GM21367 (cell line): ENCODE data around the gene THPO.

ENCODE experiments used
- ATAC-seq: cut with Tn5 transposase; IDR thresholded peaks from one replicate; pipeline ENCODE4 v1.9.1; 2021; ENCODE audit not compliant: unreplicated experiment

THPO gene

DNA sequence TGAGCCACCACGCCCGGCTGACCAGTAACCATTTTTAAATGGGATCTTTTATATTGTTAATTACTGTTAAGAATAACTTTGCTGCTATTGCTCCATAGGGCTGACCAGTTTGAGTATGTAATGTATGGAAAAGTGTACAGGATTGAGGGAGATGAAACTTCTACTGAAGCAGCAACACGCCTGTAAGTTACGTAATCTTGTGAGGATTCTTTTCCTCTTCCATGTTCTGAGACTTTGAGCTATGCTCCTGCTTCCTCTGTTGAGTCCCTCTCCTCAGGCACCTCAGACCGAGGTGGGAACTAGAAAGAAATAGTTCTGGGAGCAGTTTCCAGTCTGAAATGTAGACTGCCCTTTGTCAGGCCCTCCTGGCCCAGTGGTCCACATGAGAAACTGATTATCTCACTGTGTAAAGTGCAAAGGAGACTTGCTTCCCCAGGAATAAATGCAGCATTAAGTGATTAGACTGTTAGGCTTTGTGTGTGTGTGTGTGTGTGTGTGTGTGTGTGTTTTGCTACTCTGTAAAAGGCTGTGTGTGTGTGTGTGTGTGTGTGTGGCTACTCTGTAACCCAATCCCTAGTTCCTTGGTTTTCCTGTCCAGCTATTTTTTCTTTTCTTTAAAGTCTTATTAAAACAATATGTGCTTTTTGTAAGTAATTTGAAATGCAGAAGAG is 11.3 kb downstream of the THPO start:
- ATAC-seq: no peak

- peak; percentile 78 for ATAC-seq
Measured at GRCh38 chr3:184362668-184363546, 15.1 kb downstream of the THPO start.

DNA sequence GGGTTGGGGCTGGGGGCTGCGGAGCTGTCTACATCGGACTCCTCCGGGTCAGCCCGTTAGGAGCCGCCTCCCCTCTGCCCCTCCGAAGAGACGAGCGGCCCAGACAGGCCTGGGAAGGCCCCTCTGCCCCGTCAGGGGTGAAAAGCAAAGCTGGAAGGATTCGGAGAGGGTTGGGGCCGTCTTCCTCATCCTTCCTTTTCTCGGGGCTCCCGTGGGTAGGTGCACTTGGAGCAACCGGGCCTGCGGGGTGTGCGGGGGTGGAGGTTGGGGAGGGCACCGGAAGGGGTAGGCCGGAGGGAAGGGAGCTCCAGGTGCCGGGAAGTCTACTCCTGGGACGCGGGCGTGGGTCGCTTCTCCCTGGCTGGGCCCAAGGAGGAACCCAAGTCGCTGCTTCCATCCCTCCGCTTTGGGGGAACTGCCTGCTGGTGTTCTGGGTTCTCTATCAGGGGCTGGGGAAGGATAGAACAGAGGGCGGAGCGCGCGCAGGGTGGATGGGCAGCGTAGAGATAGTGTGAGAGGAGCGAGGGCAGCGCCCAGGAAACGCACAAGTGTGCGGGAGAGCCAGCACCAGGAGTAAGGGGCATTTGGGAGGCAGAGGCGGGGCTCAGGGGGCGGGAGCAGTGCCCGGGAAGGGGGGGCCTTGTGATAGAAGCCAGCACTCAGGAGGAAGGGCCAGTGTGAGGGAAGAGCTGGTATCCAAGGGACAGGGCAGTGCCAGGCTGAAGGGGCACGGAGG is 15.9 kb downstream of the THPO start:
- no peak for ATAC-seq

DNA sequence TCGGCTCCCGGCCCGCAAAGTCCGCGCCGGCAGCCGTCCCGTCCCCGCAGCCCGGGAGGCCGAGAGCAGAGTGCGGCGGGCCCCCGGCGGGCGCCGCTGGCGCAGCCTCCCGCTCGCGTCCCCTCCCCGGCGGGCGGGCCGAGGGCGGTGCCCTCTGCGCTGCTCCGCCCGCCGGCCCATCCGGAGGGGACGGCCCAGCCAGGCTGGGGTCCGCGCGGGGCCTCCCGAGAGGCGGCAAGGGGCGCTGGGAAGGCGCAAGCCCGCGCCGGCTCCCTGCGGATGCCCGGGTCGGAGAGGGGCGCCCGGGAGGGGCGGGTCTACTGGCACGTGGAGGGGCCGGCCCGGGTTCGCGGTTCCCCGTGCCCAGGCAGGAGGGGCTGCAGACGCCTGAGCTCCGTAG is 16.5 kb downstream of the THPO start, which contains the start of the genes CLCN2 and POLR2H:
Gene CLCN2, minus strand, starts transcription at position 74 of the 400 bp plus-strand sequence. CDS start 126 bp downstream, outside the sequence.
Gene POLR2H, plus strand, starts transcription at position 179 of the 400 bp plus-strand sequence. CDS start 1,783 bp downstream, outside the sequence.
- peak; percentile 38 for ATAC-seq

- ATAC-seq: no peak
Measured at GRCh38 chr3:184360929-184361531, 17.0 kb downstream of the THPO start.

GRCh38 chr3:184360070-184360928 is 17.7 kb downstream of the THPO start:
- ATAC-seq: no peak

GRCh38 chr3:184359610-184360009 is 18.4 kb downstream of the THPO start:
- no peak for ATAC-seq

DNA sequence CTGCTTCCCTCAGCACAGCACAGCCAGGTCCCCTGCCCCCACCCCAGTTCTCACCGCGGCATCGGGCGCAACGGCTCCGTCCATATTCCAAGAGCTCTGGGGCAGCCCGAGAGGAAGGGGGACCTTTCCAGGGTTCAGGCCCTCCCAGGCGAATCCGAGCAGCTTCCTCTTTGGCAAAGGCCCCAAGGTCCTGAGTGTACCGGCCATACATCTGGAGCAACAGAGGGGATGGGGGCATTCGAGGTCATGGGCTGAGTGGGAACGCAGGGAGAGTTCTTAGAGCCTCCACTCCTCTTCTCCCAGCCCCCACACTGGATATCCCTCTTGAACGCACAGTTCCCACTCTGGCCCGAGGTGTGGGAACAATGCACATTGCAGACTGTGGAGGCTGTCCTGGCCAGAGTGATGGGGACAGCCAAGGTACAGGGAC is 19.1 kb downstream of the THPO start:
- ATAC-seq: no peak

- ATAC-seq: no peak
Measured at GRCh38 chr3:184358124-184358767, 19.8 kb downstream of the THPO start.

GRCh38 chr3:184357248-184358123 is 20.5 kb downstream of the THPO start:
- ATAC-seq: no peak

GRCh38 chr3:184355261-184356040 is 22.6 kb downstream of the THPO start:
- no peak for ATAC-seq

GRCh38 chr3:184354754-184355153 is 23.3 kb downstream of the THPO start:
- no peak for ATAC-seq

- no peak for ATAC-seq
Measured at GRCh38 chr3:184354121-184354728, 23.8 kb downstream of the THPO start.

- ATAC-seq: no peak
Measured at GRCh38 chr3:184353546-184353941, 24.5 kb downstream of the THPO start.

- no peak for ATAC-seq
Measured at GRCh38 chr3:184352897-184353545, 25.0 kb downstream of the THPO start.

DNA sequence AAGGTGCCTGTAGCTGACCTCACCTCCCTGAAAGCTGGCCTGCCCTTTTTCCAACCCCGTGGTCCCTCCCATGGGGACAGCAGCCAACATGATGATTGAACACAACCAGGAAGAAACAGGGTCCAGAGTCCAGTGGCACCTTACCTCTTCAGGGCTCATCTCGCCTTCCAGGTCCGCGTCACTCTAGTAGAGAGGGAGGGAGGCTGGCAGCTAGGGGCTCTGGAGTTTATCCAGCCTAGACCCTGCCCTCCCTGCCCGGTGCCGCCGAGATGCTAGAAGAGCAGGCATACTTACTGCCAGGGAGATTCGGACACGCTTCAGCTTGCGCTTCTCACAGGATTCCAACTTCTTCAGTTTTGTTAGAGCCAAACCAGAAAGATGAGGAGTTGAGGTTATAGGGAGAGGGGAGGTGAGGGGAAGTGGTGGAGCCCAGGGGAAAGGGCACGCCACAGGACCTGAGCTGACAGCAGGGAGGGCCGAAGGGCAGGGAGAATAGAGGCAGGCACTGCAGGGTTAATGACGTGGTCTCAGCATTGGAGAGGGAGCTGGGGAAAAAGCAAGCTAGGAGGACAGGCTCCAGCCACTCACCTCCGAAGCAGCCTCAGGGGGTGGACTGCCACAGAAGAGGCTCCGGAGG is 25.7 kb downstream of the THPO start:
- ATAC-seq: no peak
